CD4-positive, CD25-positive, alpha-beta regulatory T cell (primary cell): Measurements from ENCODE around the gene TAF15. TPM values are rescaled to one million over a fixed set of nuclear protein-coding genes. Genes with fewer than 3 reads are reported as not detected.

Experiments
- ATAC-seq, 2 donors: fragments of 150-1000 bp; cut with Tn5 transposase; one replicate each; pipeline ENCODE4 v1.10.0; 2021; ENCODE audit warnings: low read depth in 2 of 2, moderate number of reproducible peaks in 2 of 2, moderate library complexity in 1 of 2
- DNase-seq, 3 donors: peaks; one replicate each; pipeline versions ENCODE4 v3.0.0 to v3.0.0-alpha.2; 2012 to 2022; ENCODE audit warnings: mixed read lengths in 1 of 3
- H3K27ac ChIP-seq: one replicate; pipeline ENCODE4 v1.7.0; 2013; ENCODE audit warnings: mild to moderate bottlenecking, low read length; ENCODE audit not compliant: insufficient read depth, poor library complexity, severe bottlenecking
- H3K27me3 ChIP-seq: one replicate; pipeline ENCODE4 v1.7.0; 2013; ENCODE audit warnings: low read length; ENCODE audit not compliant: control insufficient read depth, insufficient read depth
- H3K36me3 ChIP-seq: one replicate; pipeline ENCODE4 v1.7.0; 2013; ENCODE audit warnings: mild to moderate bottlenecking, low read length, moderate library complexity; ENCODE audit not compliant: control insufficient read depth, insufficient read depth
- H3K4me1 ChIP-seq: 2 replicates; pipeline ENCODE4 v1.7.0; 2013; ENCODE audit warnings: mild to moderate bottlenecking, low read length; ENCODE audit not compliant: insufficient read depth, control insufficient read depth, poor library complexity, severe bottlenecking
- H3K4me3 ChIP-seq: one replicate; pipeline ENCODE4 v1.7.0; 2013; ENCODE audit warnings: low read depth, mild to moderate bottlenecking, low read length, moderate library complexity
- H3K9me3 ChIP-seq, 2 experiments: 1 replicate in 1 of 2; 2 replicates in 1 of 2; pipeline ENCODE4 v1.7.0; 2013; ENCODE audit warnings: low read length in 2 of 2, mild to moderate bottlenecking in 1 of 2, moderate library complexity in 1 of 2; ENCODE audit not compliant: control insufficient read depth in 2 of 2
- H3K27ac Mint-ChIP-seq, 3 donors: one replicate each; pipeline ENCODE4 v1.8.0; 2020 to 2022; ENCODE audit warnings: mild to moderate bottlenecking in 3 of 3, mixed read lengths in 3 of 3, moderate library complexity in 2 of 3
- H3K27me3 Mint-ChIP-seq: one replicate; pipeline ENCODE4 v1.8.0; 2022; ENCODE audit warnings: mild to moderate bottlenecking, mixed read lengths
- H3K36me3 Mint-ChIP-seq: one replicate; pipeline ENCODE4 v1.8.0; 2020; ENCODE audit warnings: mixed read lengths
- H3K4me1 Mint-ChIP-seq, 4 donors: one replicate each; pipeline ENCODE4 v1.8.0; 2020 to 2022; ENCODE audit warnings: mixed read lengths in 4 of 4, mild to moderate bottlenecking in 1 of 4
- H3K4me3 Mint-ChIP-seq, 4 donors: one replicate each; pipeline ENCODE4 v1.8.0; 2020 to 2022; ENCODE audit warnings: mild to moderate bottlenecking in 4 of 4, mixed read lengths in 4 of 4, moderate library complexity in 3 of 4
- H3K9me3 Mint-ChIP-seq, 7 donors: one replicate each; pipeline ENCODE4 v1.8.0; 2020 to 2022; ENCODE audit warnings: mixed read lengths in 7 of 7, mild to moderate bottlenecking in 3 of 7, moderate library complexity in 2 of 7
- polyA plus RNA-seq, 4 donors: library from polyadenylated mRNA; unstranded; fragments of 300-500 nt; fragmentation: Illumina TruSeq; gene quantifications; one replicate each; pipeline ENCODE4 v1.2.3, GENCODE V29; 2021
- total RNA-seq: library from RNA; stranded (reverse); gene quantifications from one replicate; pipeline ENCODE4 v1.2.3, GENCODE V29; 2022

The TAF15 gene
- total and polyA plus RNA-seq, 5 donors from 2014 or later = 8.8 to 186 (median 17.3) TPM

- no peaks in the 10 kb centered on the region for H3K36me3 ChIP-seq
- H3K27ac ChIP-seq = no peak overlapping the region
- H3K4me1 ChIP-seq = peaks cover 13% of the 10 kb centered on the region
- no peak overlapping the region for H3K4me3 ChIP-seq
- Mint-ChIP-seq H3K9me3 (peaks cover 0 to 1% (median 0%) of the 10 kb centered on the region in 7 donors), H3K4me1 (peaks cover 0 to 30% (median 2%) of the 10 kb centered on the region in 4 donors), H3K36me3 (no peaks in the 10 kb centered on the region), H3K27me3 (peaks cover 63% of the 10 kb centered on the region), H3K27ac (peak overlapping the region in 1 of 3 donors; percentile 38), H3K4me3 (peak overlapping the region in 2 of 4 donors; percentile 15 to 48)
- H3K9me3 ChIP-seq = no peaks in the 10 kb centered on the region
- no peak for DNase-seq
- peaks cover 33% of the 10 kb centered on the region for H3K27me3 ChIP-seq
- ATAC-seq = no peak
Observed at GRCh38 chr17:35797370-35797769, 11.9 kb upstream of the TAF15 start.

GRCh38 chr17:35797918-35798317 lies 11.4 kb upstream of the TAF15 start:
- H3K27ac Mint-ChIP-seq = no peak overlapping the region
- Histone ChIP-seq H3K9me3 (no peaks in the 10 kb centered on the region), H3K4me1 (peaks cover 13% of the 10 kb centered on the region), H3K4me3 (no peak overlapping the region), H3K27me3 (peaks cover 29% of the 10 kb centered on the region), H3K27ac (no peak overlapping the region), H3K36me3 (no peaks in the 10 kb centered on the region)
- peaks cover 57% of the 10 kb centered on the region for H3K27me3 Mint-ChIP-seq
- DNase-seq (no peak), ATAC-seq (no peak)
- peak overlapping the region in 1 of 4 donors; percentile 38 for H3K4me3 Mint-ChIP-seq
- peaks cover 0 to 1% (median 0%) of the 10 kb centered on the region in 7 donors for H3K9me3 Mint-ChIP-seq
- peaks cover 0 to 30% (median 2%) of the 10 kb centered on the region in 4 donors for H3K4me1 Mint-ChIP-seq
- H3K36me3 Mint-ChIP-seq = no peaks in the 10 kb centered on the region

DNA sequence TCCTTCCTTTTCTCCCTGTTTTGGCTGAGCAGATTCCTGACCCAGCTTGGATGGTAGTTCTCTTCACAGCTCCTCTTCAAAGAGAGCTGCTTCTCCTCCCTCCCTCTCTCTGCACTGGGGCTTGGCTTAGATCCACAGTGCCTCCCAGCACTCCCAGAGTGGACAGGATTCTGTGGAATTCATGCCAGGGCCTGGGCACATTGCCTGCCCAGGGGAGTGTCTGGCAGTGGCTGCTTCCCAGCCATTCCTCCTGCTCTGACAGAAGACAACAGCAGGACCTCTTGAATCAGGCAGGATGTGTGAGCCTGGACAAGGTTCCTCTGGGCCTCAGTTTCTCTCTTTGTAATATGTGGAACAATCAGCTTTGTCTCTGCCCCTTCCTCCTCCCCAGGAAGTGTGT lies 9.3 kb upstream of the TAF15 start:
- H3K4me3 Mint-ChIP-seq = peak overlapping the region in 2 of 4 donors; percentile 8 to 10
- H3K27me3 Mint-ChIP-seq = peaks cover 37% of the 10 kb centered on the region
- Histone ChIP-seq H3K4me3 (no peak overlapping the region), H3K4me1 (peaks cover 11% of the 10 kb centered on the region), H3K36me3 (no peaks in the 10 kb centered on the region), H3K27me3 (peaks cover 23% of the 10 kb centered on the region), H3K9me3 (no peaks in the 10 kb centered on the region), H3K27ac (no peak overlapping the region)
- H3K27ac Mint-ChIP-seq = peak overlapping the region in 1 of 3 donors; percentile 60
- ATAC-seq (no peak), DNase-seq (no peak)
- peaks cover 0 to 1% (median 0%) of the 10 kb centered on the region in 7 donors for H3K9me3 Mint-ChIP-seq
- H3K4me1 Mint-ChIP-seq = peaks cover 0 to 28% (median 5%) of the 10 kb centered on the region in 4 donors
- H3K36me3 Mint-ChIP-seq = no peaks in the 10 kb centered on the region

DNA sequence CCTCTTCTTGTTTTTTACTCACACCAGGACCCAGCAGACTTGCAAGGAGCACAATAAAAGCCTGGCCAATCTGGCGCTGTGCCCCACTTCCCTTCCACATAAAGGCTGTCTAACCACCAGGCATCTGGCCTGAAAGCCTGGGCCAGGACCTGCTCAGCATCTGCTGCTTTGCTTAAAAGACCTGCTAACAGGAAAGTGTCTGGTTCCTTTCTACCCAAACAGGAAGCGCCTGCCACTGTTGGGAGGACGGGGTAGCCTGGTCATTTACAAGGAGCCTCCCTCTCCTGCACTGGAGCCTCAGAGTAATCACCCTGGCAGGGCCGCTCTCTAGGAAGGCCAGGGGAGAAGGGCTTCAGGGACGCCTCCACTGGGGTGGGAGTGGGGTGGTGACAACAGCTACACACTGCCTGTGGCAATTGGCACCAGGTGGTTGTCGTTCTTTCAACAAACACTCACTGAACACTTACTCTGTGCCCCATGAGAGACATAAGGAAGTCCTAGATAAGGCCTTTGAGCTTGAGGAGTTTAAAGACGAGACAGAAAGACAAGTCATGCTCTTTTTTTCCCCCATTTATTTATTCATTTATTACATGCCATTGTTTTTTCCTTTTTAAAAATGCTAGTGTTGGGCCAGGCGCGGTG lies 7.6 kb upstream of the TAF15 start:
- ATAC-seq (peak; percentile 17 to 30), DNase-seq (peak in 1 of 3 donors; percentile 56)
- Histone ChIP-seq H3K27ac (no peak overlapping the region), H3K36me3 (no peaks in the 10 kb centered on the region), H3K4me1 (peaks cover 3% of the 10 kb centered on the region), H3K9me3 (no peaks in the 10 kb centered on the region), H3K27me3 (peaks cover 15% of the 10 kb centered on the region), H3K4me3 (no peak overlapping the region)
- Mint-ChIP-seq H3K27me3 (peaks cover 27% of the 10 kb centered on the region), H3K36me3 (no peaks in the 10 kb centered on the region), H3K27ac (peak overlapping the region; percentile 49 to 91 (median 77)), H3K4me3 (peak overlapping the region in 1 of 4 donors; percentile 29), H3K4me1 (peaks cover 0 to 18% (median 4%) of the 10 kb centered on the region in 4 donors), H3K9me3 (peaks cover 0 to 1% (median 0%) of the 10 kb centered on the region in 7 donors)

GRCh38 chr17:35804658-35805192 lies 4.6 kb upstream of the TAF15 start:
- Mint-ChIP-seq H3K4me3 (peak overlapping the region in 1 of 4 donors; percentile 64), H3K27me3 (peaks cover 5% of the 10 kb centered on the region), H3K27ac (no peak overlapping the region), H3K4me1 (peaks cover 0 to 39% (median 16%) of the 10 kb centered on the region in 4 donors), H3K9me3 (no peaks in the 10 kb centered on the region), H3K36me3 (no peaks in the 10 kb centered on the region)
- H3K4me1 ChIP-seq = peaks cover 12% of the 10 kb centered on the region
- no peaks in the 10 kb centered on the region for H3K27me3 ChIP-seq
- ATAC-seq (peak; percentile 10 to 14), DNase-seq (peak in 2 of 3 donors; percentile 63 to 90)
- no peaks in the 10 kb centered on the region for H3K36me3 ChIP-seq
- H3K27ac ChIP-seq = no peak overlapping the region
- H3K9me3 ChIP-seq = no peaks in the 10 kb centered on the region
- no peak overlapping the region for H3K4me3 ChIP-seq

DNA sequence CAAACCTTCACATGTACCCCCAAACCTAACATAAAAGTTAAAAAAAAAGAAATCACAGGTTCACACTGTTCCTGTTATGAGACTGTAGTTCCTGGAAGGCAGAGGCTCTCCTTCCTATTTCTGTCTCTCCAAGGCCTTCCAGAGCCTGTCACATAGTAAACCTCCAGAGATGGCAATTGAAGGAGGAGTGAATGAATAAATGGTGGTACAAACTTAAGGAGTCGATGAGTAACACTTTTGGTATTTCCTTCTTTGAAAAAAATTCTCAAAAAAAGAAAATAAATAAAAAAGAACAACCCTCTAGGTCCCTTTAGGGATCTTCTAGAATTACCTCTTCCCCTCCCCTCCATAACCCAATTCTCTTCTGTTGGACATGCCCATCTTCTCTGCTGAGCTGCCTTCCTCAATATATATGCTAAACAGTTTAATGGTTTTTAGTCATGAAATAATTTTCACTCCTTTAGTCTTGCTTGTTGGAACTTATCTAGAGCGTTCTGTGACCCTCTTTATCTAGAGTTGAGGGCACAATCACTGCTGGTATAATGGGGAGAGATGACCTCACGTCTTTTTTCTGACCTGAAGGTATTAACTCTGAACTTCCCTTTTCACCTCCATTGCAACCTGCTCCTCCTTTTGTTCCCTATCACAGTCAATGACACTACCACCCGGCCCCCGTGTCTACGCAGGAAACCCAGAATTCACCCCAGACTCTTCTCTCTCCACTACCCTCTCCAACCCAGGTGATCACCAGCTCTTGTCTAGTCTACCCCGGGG lies 1.7 kb upstream of the TAF15 start:
- no peaks in the 10 kb centered on the region for H3K9me3 ChIP-seq
- DNase-seq (no peak), ATAC-seq (no peak)
- H3K36me3 ChIP-seq = no peaks in the 10 kb centered on the region
- H3K4me1 ChIP-seq = peaks cover 37% of the 10 kb centered on the region
- Mint-ChIP-seq H3K9me3 (no peaks in the 10 kb centered on the region), H3K27me3 (no peaks in the 10 kb centered on the region), H3K36me3 (no peaks in the 10 kb centered on the region), H3K4me3 (peak overlapping the region in 3 of 4 donors; percentile 35 to 89 (median 39)), H3K4me1 (peaks cover 10 to 53% (median 34%) of the 10 kb centered on the region in 4 donors), H3K27ac (peak overlapping the region; percentile 38 to 98 (median 67))
- peak overlapping the region; percentile 89 for H3K27ac ChIP-seq
- no peaks in the 10 kb centered on the region for H3K27me3 ChIP-seq
- no peak overlapping the region for H3K4me3 ChIP-seq

- no peak for DNase-seq
- Histone ChIP-seq H3K27me3 (no peaks in the 10 kb centered on the region), H3K4me3 (peak overlapping the region; percentile 96), H3K36me3 (no peaks in the 10 kb centered on the region), H3K27ac (peak overlapping the region; percentile 89), H3K4me1 (peaks cover 43% of the 10 kb centered on the region), H3K9me3 (no peaks in the 10 kb centered on the region)
- Mint-ChIP-seq H3K4me3 (peak overlapping the region; percentile 89 to 97 (median 96)), H3K27me3 (no peaks in the 10 kb centered on the region), H3K4me1 (peaks cover 17 to 59% (median 40%) of the 10 kb centered on the region in 4 donors), H3K27ac (peak overlapping the region; percentile 98 to 99 (median 99)), H3K36me3 (no peaks in the 10 kb centered on the region), H3K9me3 (no peaks in the 10 kb centered on the region)
- ATAC-seq = no peak
Observed at GRCh38 chr17:35808240-35808961, 883 bp upstream of the TAF15 start.
